Ovary (tissue), 9 donors: ENCODE results near the gene CEP85L. TPM values are rescaled to one million over a fixed set of nuclear protein-coding genes. Genes with fewer than 3 reads are reported as not detected.
A peak's percentile ranks its signal among the peaks of the same experiment; 100 is the strongest.

Experiments
- DNase-seq, 5 donors: peaks; one replicate each; pipeline ENCODE4 v3.0.0-alpha.2; 2019 to 2020
- H3K27ac ChIP-seq, 2 donors: fragments of 200-600 bp; one replicate each; pipeline versions ENCODE4 v1.5.1 to v1.8.0; 2019 to 2022
- H3K27me3 ChIP-seq: fragments of 200-600 bp; one replicate; pipeline ENCODE4 v1.8.0; 2022
- H3K36me3 ChIP-seq: fragments of 200-600 bp; sonication (generic); one replicate; pipeline ENCODE4 v1.5.1; 2019
- H3K4me1 ChIP-seq: one replicate; pipeline ENCODE4 v1.8.1; 2013; ENCODE audit warnings: mild to moderate bottlenecking, moderate library complexity; ENCODE audit not compliant: insufficient read depth
- H3K4me3 ChIP-seq: fragments of 200-600 bp; sonication (generic); one replicate; pipeline ENCODE4 v1.5.1; 2017
- H3K9me3 ChIP-seq, 2 donors: fragments of 200-600 bp in 1 of 2; sonication (generic) in 1 of 2; one replicate each; pipeline versions ENCODE4 v1.5.1 to v1.8.1; 2013 to 2019; ENCODE audit warnings: mild to moderate bottlenecking in 1 of 2, moderate library complexity in 1 of 2
- CTCF ChIP-seq, 3 donors: fragments of 450-650 bp in 2 of 3; fragments of 200-600 bp in 1 of 3; IDR thresholded peaks; one replicate each; pipeline versions ENCODE4 v1.5.1 to v1.8.0; 2016 to 2022; ENCODE audit warnings: antibody characterized with exemption in 3 of 3, mild to moderate bottlenecking in 1 of 3
- EP300 ChIP-seq: sonication (generic); formaldehyde crosslinking; IDR thresholded peaks from one replicate; pipeline ENCODE4 v1.6.1; 2017; ENCODE audit warnings: antibody characterized with exemption
- POLR2A ChIP-seq: fragments of 450-650 bp; IDR thresholded peaks from one replicate; pipeline ENCODE4 v1.6.1; 2017; ENCODE audit warnings: antibody characterized with exemption, mild to moderate bottlenecking, moderate library complexity
- WGBS, 3 donors: extraction: QIAGEN DNeasy Blood & Tissue Kit in 1 of 3; methylation state at CpG; one replicate each; pipeline versions ENCODE4 v1.1.5 to v1.1.7; 2013 to 2017; 5-methylcytosine and 5-hydroxymethylcytosine counted together
- intact Hi-C, 4 donors: fragments of 100-400 bp; cut with DNase I; formaldehyde crosslinking; loops; one replicate each; pipeline versions ENCODE4 v1.11.0 to v1.15.1; 2022 to 2023
- polyA plus RNA-seq, 2 donors: library from polyadenylated mRNA; stranded (reverse); fragments of 200-250 nt in 1 of 2; fragments of 350-450 nt in 1 of 2; fragmentation: Illumina TruSeq in 1 of 2; extraction: RNeasy Lipid Tissue Mini Kit (QIAGEN cat#74804) in 1 of 2; gene quantifications; one replicate each; pipeline ENCODE4 v1.2.3, GENCODE V29; 2013 to 2014
- total RNA-seq, 7 donors: library from RNA; depleted of rRNA in 2 of 7; stranded (reverse); fragments of >200 nt in 2 of 7; fragmentation: NEBNext Ultra II Directional in 3 of 7; extraction: Animal tissue kit (Norgen Biotek cat#: 25700) in 3 of 7; gene quantifications; one replicate each; pipeline versions ENCODE4 v1.1.0 to v1.2.4, GENCODE V29; 2016 to 2023
- donor health status: DM: no; HTN: no; CAD: no; lungs with moderate emphysema.
- donor health status: DM: no; HTN: no; CAD: no.
- donor health status: Bipolar disorder and iron deficiency.
- donor health status: DM: yes; HTN: yes; CAD: no.
- donor health status: DM: no; HTN: no; CAD: no.
- donor health status: DM: yes; HTN: yes; CAD: no.

CEP85L gene
- total and polyA plus RNA-seq, 9 donors: 4.0 to 33.4 (median 24.3) TPM

- intact Hi-C loops: no loop called here
- no peaks in the 10 kb centered on the region for H3K4me1 ChIP-seq
Observed at GRCh38 chr6:118558464-118559217, 92.8 kb downstream of the CEP85L start.

GRCh38 chr6:118554698-118555097, 96.7 kb downstream of the CEP85L start:
- no peak overlapping the region for H3K27ac ChIP-seq
- DNase-seq: no peak
- intact Hi-C loops: no loop called here
- TF ChIP-seq POLR2A (no peak), EP300 (no peak), CTCF (IDR thresholded peaks at IDR 0.05) (no peak)
- H3K4me1 ChIP-seq: no peaks in the 10 kb centered on the region
- H3K27me3 ChIP-seq: no peaks in the 10 kb centered on the region
- 55 to 70% (median 68%) methylated on average over 1 of the region's 1 CpG for WGBS, 3 donors
- H3K4me3 ChIP-seq: no peak overlapping the region
- H3K36me3 ChIP-seq: no peaks in the 10 kb centered on the region
- no peaks in the 10 kb centered on the region for H3K9me3 ChIP-seq

More at GRCh38 chr6:118558464-118559217, 92.8 kb downstream of the CEP85L start:
- Histone ChIP-seq H3K27ac (no peak overlapping the region), H3K4me3 (no peak overlapping the region), H3K36me3 (no peaks in the 10 kb centered on the region), H3K9me3 (no peaks in the 10 kb centered on the region), H3K27me3 (no peaks in the 10 kb centered on the region)
- DNase-seq: no peak
- TF ChIP-seq CTCF (IDR thresholded peaks at IDR 0.05): no peak
- TF ChIP-seq POLR2A: no peak
- no peak for TF ChIP-seq EP300
- WGBS, 3 donors: 64 to 67% (median 66%) methylated on average over 6 of the region's 6 CpGs

GRCh38 chr6:118553132-118553531, 98.3 kb downstream of the CEP85L start:
- 46 to 66% (median 59%) methylated on average over 1 of the region's 1 CpG for WGBS, 3 donors
- Histone ChIP-seq H3K4me3 (no peak overlapping the region), H3K4me1 (no peaks in the 10 kb centered on the region), H3K36me3 (no peaks in the 10 kb centered on the region), H3K9me3 (no peaks in the 10 kb centered on the region), H3K27ac (no peak overlapping the region), H3K27me3 (no peaks in the 10 kb centered on the region)
- no peak for TF ChIP-seq EP300
- no peak for TF ChIP-seq CTCF (IDR thresholded peaks at IDR 0.05)
- no peak for DNase-seq
- intact Hi-C loops: no loop called here

- Histone ChIP-seq H3K4me3 (no peak overlapping the region), H3K9me3 (no peaks in the 10 kb centered on the region), H3K27me3 (no peaks in the 10 kb centered on the region), H3K36me3 (no peaks in the 10 kb centered on the region), H3K27ac (no peak overlapping the region), H3K4me1 (no peaks in the 10 kb centered on the region)
- 12 to 23% (median 23%) methylated on average over 3 of the region's 3 CpGs for WGBS, 3 donors
- peak in 2 of 3 donors; percentile 23 to 55 for TF ChIP-seq CTCF (IDR thresholded peaks at IDR 0.05)
- TF ChIP-seq EP300: no peak
- no peak for DNase-seq
- intact Hi-C loops: no loop called here
Observed at GRCh38 chr6:118551063-118552053, 100.0 kb downstream of the CEP85L start.
